ENCODE measurements around the gene HDHD3.
"Not testable (repeated sequence)": the region's sequence is repeated elsewhere in the genome, so short reads cannot be mapped to it uniquely, and the experiment has no call there.

Gene HDHD3

DNA sequence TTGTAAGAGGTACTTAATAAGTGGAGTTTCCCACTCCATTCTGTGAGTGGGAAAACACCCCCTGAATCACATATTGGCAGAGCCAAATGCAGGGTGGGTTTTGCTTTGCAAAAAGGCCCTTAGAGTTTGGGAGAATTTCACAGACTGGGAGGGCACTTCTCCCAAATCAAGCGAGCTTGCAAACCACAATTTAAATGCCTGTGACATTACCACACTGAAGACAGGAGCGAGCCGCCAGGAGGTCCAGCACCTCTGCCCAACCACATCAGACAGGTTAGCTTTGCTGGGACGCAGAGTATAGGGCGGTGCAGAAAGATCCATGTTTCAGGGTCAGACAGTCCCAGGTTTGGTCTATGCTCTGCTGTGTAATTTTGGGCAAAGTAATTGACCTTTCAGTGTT is 22.0 kb upstream of the HDHD3 start:
- no peak for DNase-seq

DNA sequence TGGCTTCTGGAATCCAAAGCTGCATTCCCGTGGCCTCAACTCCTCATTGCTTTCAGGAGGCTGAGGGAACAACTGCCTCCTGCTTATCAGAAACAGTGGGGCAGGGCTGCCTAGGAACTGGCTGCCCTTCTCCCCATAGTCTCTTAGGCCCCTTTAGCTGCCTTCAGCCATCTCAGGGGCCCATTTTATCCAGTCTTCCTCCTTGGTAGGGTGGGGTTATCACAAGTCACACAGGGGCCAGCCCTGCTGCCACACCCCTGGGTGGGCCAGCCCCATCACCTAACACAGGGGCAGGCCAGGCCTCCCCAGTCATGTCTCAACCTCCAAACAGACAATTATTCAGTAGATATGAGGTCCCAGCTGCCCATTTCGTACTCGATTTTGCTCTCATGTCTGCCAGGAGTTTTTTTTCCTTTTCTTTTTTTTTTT is 20.4 kb upstream of the HDHD3 start:
- DNase-seq: peak; percentile 95 to 99
- TF ChIP-seq GATA1 (IDR thresholded peaks at IDR 0.05; ENCODE audit: low read depth, low read length) (no peak), POLR2A (IDR thresholded peaks at IDR 0.05; ENCODE audit: low read length) (peak; percentile 89)

More for the DNA sequence above, 22.0 kb upstream of the HDHD3 start:
- TF ChIP-seq GATA1 (IDR thresholded peaks at IDR 0.05; ENCODE audit: low read depth, low read length) (no peak), POLR2A (IDR thresholded peaks at IDR 0.05; ENCODE audit: low read length) (no peak)

DNA sequence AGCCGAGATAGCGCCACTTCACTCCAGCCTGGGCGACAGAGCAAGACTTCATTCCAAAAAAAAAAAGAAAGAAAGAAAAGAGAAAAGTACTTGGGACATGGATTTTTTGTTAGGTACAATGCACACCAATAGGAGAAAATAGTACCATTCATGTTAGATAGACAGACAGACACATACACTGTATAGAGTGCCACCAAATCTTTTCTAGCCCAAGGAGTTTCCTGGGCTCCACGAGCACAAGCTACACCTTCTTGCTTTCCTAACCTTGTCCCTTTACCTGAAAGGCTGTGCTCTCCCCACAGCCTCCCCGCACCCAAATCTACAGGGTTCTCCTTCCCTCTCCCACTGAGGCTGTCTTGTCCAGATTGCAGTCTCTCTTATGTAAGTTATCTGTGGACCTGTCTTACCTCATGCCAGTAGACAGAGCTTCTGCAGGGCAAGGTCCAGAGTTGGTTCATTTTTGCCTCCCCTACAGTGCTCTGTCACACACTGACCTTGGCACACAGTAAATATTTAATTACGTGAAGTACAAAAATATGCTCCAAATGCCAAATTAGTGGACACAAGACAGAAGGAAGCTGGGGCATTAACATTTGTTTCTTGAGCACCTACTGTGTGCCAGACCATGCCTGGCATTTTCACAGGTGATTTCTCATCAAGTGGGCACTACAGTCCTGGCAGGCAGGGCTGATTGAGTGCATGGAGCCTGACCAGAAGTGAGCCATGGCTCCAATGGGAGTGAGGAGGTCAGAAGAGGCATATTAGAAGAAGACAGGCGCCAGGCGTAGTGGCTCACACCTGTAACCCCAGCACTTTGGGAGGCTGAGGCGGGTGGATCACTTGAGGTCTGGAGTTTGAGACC is 18.4 kb upstream of the HDHD3 start:
- no peak for TF ChIP-seq POLR2A (IDR thresholded peaks at IDR 0.05; ENCODE audit: low read length)
- TF ChIP-seq GATA1 (IDR thresholded peaks at IDR 0.05; ENCODE audit: low read depth, low read length): no peak
- DNase-seq: no peak

DNA sequence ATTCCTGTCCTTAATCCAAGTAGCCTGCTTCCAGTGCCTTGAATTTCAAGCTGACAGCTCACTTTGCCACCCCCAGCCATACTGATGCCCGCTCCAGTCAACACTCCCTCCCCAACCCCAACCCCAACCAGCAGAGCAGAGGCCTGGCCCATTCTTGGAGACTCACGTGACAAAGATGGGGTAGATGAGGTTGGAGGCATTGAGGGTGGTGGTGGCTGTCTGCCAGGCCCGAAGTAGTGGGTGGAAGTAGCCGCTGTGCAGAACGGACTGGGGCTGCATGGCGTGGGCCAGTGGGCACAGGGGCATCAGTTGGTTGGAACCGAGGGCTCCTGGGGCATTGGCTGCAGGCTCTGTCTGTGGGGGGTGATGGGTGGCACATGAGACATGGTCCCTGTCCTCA is 16.5 kb upstream of the HDHD3 start:
- TF ChIP-seq GATA1 (IDR thresholded peaks at IDR 0.05; ENCODE audit: low read depth, low read length): no peak
- TF ChIP-seq POLR2A (IDR thresholded peaks at IDR 0.05; ENCODE audit: low read length): no peak
- no peak for DNase-seq

DNA sequence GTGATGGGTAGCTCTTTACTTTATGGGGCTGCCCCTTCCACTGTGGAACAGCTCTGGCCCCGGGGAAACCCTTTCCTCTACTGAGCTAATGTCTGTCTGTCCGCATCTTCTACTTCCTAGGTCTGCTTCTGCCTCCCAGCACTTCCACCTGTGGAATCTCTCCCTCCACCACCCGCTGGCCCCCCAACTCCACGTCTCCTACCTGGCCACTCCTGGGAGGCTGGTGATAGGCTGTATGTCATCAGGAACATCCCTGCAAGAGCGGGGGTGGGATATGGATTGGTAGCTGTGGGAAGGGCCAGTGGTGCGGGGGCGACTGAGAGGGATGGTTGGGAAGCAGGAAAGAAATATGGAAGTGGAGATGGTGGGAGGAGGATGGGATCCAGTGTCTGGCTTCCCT is 15.1 kb upstream of the HDHD3 start:
- TF ChIP-seq GATA1 (IDR thresholded peaks at IDR 0.05; ENCODE audit: low read depth, low read length) (no peak), POLR2A (IDR thresholded peaks at IDR 0.05; ENCODE audit: low read length) (no peak)
- DNase-seq: no peak

DNA sequence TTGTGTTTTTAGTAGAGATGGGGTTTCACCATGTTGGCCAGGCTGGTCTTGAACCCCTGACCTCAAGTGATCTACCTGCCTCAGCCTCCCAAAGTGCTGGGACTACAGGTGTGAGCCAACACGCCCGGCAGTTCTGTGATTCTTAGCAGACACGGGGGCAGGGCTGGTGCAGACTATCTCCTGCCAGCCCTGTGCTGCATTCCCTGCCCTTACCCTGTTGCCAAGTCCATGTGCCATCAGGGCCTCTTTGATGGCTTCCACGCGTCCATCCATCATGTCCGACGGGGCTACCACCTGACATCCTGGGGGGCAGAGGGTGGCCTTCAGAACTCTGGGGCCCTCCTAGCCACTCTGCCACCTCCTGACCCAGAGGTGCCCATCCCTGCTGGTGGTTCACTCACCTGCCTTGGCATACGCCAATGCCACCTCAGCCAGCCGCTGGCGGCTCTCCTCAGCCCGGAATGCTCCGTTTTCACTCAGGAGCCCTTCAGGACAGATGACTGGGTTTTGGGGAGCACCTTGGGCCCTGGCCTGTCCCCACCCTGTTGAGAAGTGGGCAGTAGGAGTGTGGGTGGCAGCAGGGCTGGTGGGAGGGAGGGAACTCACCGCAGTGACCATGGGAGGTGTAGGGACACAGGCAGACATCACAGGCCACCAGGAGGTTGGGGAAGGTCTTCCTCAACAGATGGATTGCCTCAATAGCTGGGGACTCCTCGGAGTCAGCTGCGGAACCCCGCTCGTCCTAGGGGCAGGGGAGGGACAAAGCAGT is 13.6 kb upstream of the HDHD3 start:
- no peak for DNase-seq
- TF ChIP-seq POLR2A (IDR thresholded peaks at IDR 0.05; ENCODE audit: low read length) (no peak), GATA1 (IDR thresholded peaks at IDR 0.05; ENCODE audit: low read depth, low read length) (no peak)

DNA sequence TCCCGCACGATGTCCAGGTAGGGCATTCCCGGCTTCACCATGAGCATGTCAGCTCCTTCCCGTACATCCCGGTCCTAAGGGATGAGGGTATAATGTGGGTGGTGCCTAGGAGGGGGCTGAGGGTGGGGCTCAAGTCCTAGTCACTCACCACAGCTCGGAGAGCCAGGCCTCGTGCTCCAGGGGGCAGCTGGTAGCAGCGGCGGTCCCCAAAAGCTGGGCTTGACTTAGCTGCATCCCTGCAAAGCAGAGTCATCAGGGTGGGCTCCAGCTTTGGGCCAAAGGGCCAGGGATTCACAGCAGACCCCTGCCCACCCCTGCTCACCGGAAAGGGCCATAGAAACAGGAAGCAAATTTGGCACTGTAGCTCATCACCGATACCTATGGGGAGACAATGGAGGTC is 12.7 kb upstream of the HDHD3 start:
- TF ChIP-seq GATA1 (IDR thresholded peaks at IDR 0.05; ENCODE audit: low read depth, low read length): no peak
- no peak for TF ChIP-seq POLR2A (IDR thresholded peaks at IDR 0.05; ENCODE audit: low read length)
- no peak for DNase-seq

DNA sequence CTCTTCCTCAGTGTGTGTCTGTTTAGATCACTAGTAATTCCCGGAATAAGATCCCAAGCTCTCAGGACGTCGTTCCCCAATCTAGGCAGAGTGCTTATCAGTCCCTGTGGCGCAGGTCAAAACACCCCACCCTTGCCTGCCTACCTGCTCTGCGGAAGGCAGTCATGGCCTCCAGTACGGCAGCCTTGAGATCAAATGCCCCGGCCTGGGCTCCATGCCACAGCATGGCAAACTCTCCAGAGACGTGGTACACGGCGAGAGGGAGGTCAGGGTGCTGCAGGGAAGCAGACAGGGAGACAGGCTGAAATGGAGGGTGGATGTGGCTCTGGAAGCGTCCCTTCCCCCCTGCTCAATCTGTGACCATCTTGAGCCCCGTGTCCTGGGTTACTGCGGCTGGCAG is 12.0 kb upstream of the HDHD3 start:
- TF ChIP-seq POLR2A (IDR thresholded peaks at IDR 0.05; ENCODE audit: low read length): no peak
- TF ChIP-seq GATA1 (IDR thresholded peaks at IDR 0.05; ENCODE audit: low read depth, low read length): no peak
- DNase-seq: no peak

DNA sequence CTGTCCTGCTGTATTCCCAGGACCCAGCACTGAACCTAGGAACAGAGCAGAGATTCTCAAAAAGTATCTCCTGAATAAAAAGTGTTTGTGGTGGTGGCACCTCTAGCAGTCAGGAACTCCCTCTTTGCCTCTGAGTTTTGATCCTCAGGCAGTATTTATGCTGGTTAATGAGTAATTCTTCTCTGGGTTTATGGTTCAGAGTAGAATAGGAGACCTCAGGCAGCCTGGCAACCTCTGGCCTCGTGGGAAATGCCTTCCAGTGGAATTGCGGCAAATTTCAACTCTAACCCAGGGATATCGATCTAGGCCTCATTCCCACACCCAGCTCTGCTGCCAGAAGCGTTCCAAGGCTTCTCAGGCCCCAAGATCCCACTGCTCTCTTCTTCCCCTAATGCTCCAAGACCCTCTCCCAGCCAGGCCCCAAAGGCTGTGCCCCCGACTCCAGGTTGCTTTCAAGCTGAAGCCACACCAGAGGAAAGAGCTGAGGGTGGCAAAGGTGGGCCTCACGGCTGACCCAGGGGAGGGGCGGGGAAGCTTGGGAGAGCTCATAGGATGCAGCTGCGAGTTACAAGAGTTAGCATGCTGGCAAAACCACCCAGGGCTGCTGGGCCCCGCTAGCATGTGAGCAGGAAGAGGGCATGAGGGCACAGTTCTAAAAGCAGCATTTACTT is 10.9 kb upstream of the HDHD3 start:
- TF ChIP-seq GATA1 (IDR thresholded peaks at IDR 0.05; ENCODE audit: low read depth, low read length) (no peak), POLR2A (IDR thresholded peaks at IDR 0.05; ENCODE audit: low read length) (no peak)

DNA sequence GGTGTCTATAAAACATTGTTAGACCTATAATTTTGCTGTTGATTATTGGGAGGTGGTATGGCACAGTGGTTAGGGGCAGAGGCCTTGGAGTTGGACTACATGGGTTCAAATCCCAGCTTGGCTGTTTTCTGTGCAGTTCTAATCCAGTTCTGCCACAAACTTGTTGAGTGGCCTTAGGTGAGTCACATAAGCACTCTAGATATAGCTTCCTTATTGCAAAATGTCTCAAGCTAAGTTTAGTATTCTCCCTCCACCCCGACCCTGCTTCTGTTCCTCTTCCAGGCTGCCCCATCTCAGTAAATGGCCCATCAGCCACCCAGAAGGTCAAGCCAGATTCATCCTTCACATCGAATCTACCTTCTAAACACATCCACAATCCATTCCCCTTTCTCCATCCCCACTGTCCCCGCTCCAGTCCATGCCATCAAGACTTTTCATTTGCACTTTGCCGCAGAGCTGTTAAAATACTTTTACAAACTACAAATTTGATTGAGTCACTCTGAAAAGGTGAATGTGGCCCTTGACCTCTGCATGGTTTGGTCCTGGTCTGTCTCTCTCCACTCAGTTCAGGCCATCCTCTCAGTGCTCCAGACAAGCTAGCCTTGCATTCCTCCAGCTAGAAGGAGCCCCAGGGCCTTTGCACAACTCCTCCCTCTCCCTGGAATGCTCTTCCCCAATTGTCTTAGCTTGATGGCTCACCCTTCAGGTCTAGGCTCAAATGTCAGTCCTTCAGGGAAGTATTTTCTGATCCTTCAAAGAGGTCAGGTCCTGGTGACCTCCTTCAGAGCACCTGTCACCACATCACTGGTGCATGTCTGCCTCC is 10.0 kb upstream of the HDHD3 start:
- TF ChIP-seq POLR2A (IDR thresholded peaks at IDR 0.05; ENCODE audit: low read length) (no peak), GATA1 (IDR thresholded peaks at IDR 0.05; ENCODE audit: low read depth, low read length) (no peak)
- no peak for DNase-seq

More for the DNA sequence above, 10.9 kb upstream of the HDHD3 start:
- no peak for DNase-seq

DNA sequence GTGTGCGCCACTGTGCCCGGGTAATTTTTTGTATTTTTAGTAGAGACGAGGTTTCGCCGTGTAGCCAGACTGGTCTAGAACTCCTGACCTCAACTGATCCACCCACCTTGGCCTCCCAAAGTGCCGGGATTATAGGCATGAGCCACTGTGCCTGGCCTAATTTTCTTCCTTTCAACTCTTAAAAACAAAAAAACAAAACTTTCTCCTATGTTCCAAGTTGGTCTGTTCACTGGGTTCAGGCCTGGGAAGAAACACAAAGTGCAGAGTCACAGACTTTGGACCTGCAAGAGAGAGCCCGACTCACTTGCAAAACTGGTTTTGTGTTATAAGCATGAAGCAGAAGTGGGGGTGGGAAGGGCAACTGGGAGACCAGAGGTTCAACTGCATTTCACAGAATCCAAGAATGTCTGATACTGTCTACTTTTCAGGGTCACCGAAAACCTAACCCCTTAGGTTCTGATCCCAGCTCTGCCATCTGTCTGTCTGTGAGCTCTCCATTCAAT is 5.2 kb upstream of the HDHD3 start:
- TF ChIP-seq POLR2A (IDR thresholded peaks at IDR 0.05; ENCODE audit: low read length): no peak
- no peak for TF ChIP-seq GATA1 (IDR thresholded peaks at IDR 0.05; ENCODE audit: low read depth, low read length)
- no peak for DNase-seq

DNA sequence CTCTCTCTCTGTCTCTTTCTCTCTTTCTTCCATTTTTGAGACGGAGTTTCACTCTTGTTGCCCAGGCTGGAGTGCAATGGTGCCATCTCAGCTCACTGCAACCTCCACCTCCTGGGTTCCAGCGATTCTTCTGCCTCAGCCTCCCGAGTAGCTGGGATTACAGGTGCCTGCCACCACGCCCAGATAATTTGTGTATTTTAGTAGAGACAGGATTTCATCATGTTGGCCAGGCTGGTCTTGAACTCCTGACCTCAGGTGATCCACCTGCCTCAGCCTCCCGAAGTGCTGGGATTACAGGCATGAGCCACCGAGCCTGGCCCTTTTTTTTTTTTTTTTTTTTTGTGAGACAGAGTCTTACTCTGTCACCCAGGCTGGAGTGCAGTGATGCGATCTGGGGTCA is 4.7 kb upstream of the HDHD3 start:
- DNase-seq: not testable (repeated sequence)

DNA sequence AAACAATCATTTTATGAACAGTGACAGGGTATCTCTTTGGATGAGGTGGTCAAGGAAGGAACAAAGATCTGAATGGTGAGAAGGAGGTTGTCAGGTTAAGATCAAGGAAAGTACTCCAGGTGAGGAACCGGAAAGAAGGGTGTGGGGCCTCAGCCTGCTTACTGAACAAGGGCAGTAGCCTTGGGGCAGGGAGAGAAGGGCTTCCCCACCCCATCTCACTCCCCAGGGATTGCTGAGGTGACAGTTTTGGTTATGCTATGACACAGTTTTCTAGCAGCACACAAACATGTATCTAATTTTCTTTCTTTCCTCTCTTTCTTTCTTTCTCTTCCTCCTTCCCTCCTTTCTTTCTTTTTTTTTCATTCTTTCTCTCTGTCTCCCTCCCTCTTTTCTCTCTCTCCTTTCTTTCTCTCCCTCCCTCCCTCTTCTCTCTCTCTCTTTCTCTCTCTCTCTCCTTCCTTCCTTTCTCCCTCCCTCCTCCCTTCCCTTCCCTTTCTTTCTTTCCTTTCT is 4.1 kb upstream of the HDHD3 start:
- no peak for TF ChIP-seq POLR2A (IDR thresholded peaks at IDR 0.05; ENCODE audit: low read length)
- no peak for TF ChIP-seq GATA1 (IDR thresholded peaks at IDR 0.05; ENCODE audit: low read depth, low read length)
- no peak for DNase-seq

DNA sequence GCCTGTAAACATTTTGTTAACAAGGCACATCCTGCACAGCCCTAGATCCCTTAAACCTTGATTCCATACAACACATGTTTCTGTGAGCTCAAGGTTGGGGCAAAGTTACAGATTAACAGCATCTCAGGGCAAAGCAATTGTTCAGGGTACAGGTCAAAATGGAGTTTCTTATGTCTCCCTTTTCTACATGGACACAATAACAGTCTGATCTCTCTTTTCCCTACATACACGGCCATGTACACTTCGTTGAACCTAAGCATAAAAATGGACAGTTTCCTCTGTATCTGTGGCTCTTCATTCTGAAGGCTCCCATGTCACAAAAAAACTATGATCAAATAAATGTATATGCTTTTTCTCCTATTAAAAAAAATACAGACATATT is 3.0 kb upstream of the HDHD3 start:
- not testable (repeated sequence) for DNase-seq

DNA sequence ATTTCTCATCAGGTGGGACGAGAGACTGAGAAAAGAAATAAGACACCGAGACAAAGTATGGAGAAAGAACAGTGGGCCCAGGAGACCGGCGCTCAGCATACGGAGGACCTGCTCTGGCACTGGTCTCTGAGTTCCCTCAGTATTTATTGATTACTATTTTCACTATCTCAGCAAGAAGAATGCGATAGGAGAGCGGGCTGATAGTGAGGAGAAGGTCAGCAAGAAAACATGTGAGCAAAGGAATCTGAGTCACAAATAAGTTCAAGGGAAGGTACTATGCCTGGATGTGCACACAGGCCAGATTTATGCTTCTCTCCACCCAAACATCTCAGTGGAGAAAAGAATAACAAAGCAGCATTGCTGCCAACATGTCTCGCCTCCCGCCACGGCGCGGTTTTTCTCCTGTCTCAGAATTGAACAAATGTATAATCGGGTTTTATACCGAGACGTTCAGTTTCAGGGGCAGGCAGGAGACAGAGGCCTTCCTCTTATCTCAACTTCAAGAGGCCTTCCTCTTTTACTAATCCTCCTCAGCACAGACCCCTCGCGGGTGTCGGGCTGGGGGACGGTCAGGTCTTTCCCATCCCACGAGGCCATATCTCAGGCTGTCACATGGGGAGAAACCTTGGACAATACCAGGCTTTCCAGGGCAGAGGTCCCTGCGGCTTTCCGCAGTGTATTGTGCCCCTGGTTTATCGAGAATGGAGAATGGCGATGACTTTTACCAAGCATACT is 2.5 kb upstream of the HDHD3 start:
- DNase-seq: peak; percentile 42 to 70
